GM19238 (cell line): ENCODE results near the gene CPT1B.
A peak's percentile ranks its signal among the peaks of the same experiment; 100 is the strongest.
"Not testable (repeated sequence)": the region's sequence is repeated elsewhere in the genome, so short reads cannot be mapped to it uniquely, and the experiment has no call there.

Experiments used
- DNase-seq: peaks from one replicate; pipeline ENCODE4 v3.0.0; 2011; ENCODE audit warnings: low spot score; ENCODE audit not compliant: insufficient read length

The CPT1B gene

GRCh38 chr22:50609599-50609998 lies 31.4 kb upstream of the CPT1B start:
- DNase-seq: no peak

GRCh38 chr22:50608996-50609395 lies 30.8 kb upstream of the CPT1B start:
- DNase-seq: no peak

- not testable (repeated sequence) for DNase-seq
Observed at GRCh38 chr22:50608058-50608840, 30.0 kb upstream of the CPT1B start.

- DNase-seq: no peak
Observed at GRCh38 chr22:50607659-50608020, 29.4 kb upstream of the CPT1B start.

- no peak for DNase-seq
Observed at GRCh38 chr22:50606946-50607658, 28.9 kb upstream of the CPT1B start.

GRCh38 chr22:50606165-50606945 lies 28.1 kb upstream of the CPT1B start:
- DNase-seq: no peak

- no peak for DNase-seq
Observed at GRCh38 chr22:50605613-50606074, 27.4 kb upstream of the CPT1B start.

GRCh38 chr22:50605002-50605612 lies 26.9 kb upstream of the CPT1B start:
- DNase-seq: no peak

GRCh38 chr22:50604256-50605001 lies 26.2 kb upstream of the CPT1B start:
- DNase-seq: no peak

GRCh38 chr22:50603511-50604255 lies 25.5 kb upstream of the CPT1B start:
- DNase-seq: no peak

GRCh38 chr22:50602338-50602700 lies 24.1 kb upstream of the CPT1B start:
- DNase-seq: no peak

- DNase-seq: no peak
Observed at GRCh38 chr22:50601669-50602337, 23.6 kb upstream of the CPT1B start.

- DNase-seq: no peak
Observed at GRCh38 chr22:50600967-50601668, 22.9 kb upstream of the CPT1B start.

- DNase-seq: no peak
Observed at GRCh38 chr22:50600538-50600937, 22.3 kb upstream of the CPT1B start, which contains the start of gene MAPK8IP2. TSS of gene MAPK8IP2 (plus strand) at chr22:50600793. CDS start at chr22:50600819, 26 bp downstream.

GRCh38 chr22:50599816-50600455 lies 21.7 kb upstream of the CPT1B start:
- peak; percentile 77 for DNase-seq

- DNase-seq: no peak
Observed at GRCh38 chr22:50597097-50597496, 18.9 kb upstream of the CPT1B start.

GRCh38 chr22:50595189-50595588 lies 17.0 kb upstream of the CPT1B start:
- DNase-seq: no peak

GRCh38 chr22:50587407-50587806 lies 9.2 kb upstream of the CPT1B start:
- no peak for DNase-seq
